ENCODE results near the gene PDZD4.

Gene PDZD4

DNA sequence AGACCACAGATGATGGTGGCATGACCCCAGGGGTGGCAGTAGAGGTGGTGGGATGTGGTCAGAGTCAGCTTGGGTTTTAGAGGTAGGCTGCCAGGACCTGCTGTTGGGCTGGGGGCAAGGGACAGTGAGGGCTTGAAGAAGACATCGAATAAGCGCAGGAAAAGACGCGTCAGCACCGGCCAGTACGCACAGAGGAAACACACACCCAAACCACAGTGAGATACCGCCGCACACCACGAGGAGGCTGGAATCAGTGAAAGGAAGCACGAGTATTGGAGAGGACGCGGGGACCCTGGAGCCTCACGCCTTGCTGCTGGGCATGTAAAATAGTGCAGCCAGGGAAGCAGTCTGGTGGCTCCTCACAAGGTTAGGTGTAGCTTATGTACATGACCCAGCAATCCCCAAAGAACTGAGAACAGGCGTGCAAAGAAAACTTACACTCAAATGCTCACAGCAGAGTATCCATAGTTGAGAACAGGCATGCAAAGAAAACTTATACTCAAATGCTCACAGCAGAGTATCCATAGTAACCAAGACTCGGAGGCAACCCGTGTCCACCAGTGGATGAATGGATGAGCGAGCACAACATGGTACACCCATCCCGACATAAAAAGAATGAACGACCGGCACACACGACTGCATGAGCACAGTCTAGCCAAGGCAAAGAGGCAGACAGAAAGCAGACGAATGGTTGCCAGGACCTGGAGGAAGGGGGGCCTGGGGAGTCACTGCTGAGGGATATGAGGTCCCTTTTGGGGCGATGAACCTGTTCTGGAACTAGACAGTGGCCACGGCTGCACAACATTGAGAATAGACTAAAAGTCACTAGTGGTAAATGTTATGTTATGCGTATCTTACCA is 13.3 kb downstream of the PDZD4 start:
- Histone ChIP-seq H3K27me3 (ENCODE audit: low read depth, low read length) (no peaks in the 10 kb centered on the region; the same call in 1 of the 2 replicates), H2AFZ (ENCODE audit: low read depth, low read length) (no peak overlapping the region), H3K9me3 (ENCODE audit: insufficient read depth, low read length) (no peaks in the 10 kb centered on the region), H4K20me1 (ENCODE audit: insufficient read depth, low read length) (no peaks in the 10 kb centered on the region), H3K4me1 (ENCODE audit: low read length) (peaks cover 12% of the 10 kb centered on the region), H3K79me2 (ENCODE audit: low read length) (no peaks in the 10 kb centered on the region), H3K36me3 (replicated peaks; ENCODE audit: low read depth, low read length) (no peaks in the 10 kb centered on the region), H3K4me2 (ENCODE audit: low read length) (no peak overlapping the region), H3K27ac (ENCODE audit: low read length) (no peak overlapping the region), H3K9ac (ENCODE audit: low read length) (no peak overlapping the region), H3K4me3 (ENCODE audit: low read length) (no peak overlapping the region)
- no peak for TF ChIP-seq EZH2phosphoT487 (IDR thresholded peaks at IDR 0.05; ENCODE audit: low read depth)
- TF ChIP-seq, protein P1, sequence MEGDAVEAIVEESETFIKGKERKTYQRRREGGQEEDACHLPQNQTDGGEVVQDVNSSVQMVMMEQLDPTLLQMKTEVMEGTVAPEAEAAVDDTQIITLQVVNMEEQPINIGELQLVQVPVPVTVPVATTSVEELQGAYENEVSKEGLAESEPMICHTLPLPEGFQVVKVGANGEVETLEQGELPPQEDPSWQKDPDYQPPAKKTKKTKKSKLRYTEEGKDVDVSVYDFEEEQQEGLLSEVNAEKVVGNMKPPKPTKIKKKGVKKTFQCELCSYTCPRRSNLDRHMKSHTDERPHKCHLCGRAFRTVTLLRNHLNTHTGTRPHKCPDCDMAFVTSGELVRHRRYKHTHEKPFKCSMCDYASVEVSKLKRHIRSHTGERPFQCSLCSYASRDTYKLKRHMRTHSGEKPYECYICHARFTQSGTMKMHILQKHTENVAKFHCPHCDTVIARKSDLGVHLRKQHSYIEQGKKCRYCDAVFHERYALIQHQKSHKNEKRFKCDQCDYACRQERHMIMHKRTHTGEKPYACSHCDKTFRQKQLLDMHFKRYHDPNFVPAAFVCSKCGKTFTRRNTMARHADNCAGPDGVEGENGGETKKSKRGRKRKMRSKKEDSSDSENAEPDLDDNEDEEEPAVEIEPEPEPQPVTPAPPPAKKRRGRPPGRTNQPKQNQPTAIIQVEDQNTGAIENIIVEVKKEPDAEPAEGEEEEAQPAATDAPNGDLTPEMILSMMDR (IDR thresholded peaks at IDR 0.05; ENCODE audit: low read depth, low read length): no peak

DNA sequence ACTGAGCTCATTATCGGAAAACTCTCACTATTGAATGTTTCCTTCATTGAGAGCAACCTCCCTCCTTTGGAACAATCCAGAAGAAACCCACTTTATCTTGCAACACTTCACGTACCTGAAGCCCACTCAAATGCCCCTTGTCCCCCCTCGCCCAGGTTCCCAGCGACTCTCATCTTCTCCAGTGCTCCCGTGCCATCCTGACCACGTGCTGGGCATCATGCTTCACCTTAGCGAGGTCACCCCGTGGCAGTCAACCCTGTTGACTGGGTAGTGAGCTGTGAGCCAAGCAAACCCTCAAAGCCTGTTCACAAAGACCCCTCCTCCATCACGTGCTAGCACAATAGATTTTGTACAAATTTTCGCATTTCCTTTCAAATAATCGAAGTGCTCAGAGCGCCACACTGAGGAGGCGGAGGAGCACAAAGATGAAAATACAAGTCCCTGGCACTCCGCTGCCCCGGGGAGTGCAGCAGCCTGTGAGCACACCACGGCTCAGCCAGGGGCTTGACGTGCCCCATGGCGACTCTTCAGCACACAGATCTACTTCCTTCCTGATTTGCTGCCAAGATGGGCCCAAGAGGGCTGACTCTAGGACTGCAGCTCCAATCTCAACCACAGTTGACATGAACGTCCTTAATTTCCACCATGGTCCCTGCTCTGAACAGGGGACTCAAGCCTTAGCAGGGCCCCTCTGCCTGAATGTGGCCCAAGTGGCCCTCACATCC is 15.6 kb downstream of the PDZD4 start:
- Histone ChIP-seq H3K36me3 (replicated peaks; ENCODE audit: low read depth, low read length) (no peaks in the 10 kb centered on the region), H3K4me3 (ENCODE audit: low read length) (no peak overlapping the region), H3K9ac (ENCODE audit: low read length) (no peak overlapping the region), H3K27ac (ENCODE audit: low read length) (no peak overlapping the region), H3K4me2 (ENCODE audit: low read length) (no peak overlapping the region), H3K9me3 (ENCODE audit: insufficient read depth, low read length) (no peaks in the 10 kb centered on the region), H4K20me1 (ENCODE audit: insufficient read depth, low read length) (no peaks in the 10 kb centered on the region), H3K79me2 (ENCODE audit: low read length) (no peaks in the 10 kb centered on the region), H3K4me1 (ENCODE audit: low read length) (no peaks in the 10 kb centered on the region), H2AFZ (ENCODE audit: low read depth, low read length) (no peak overlapping the region), H3K27me3 (ENCODE audit: low read depth, low read length) (peaks cover 6% of the 10 kb centered on the region; the same call in 1 of the 2 replicates)
- no peak for TF ChIP-seq EZH2phosphoT487 (IDR thresholded peaks at IDR 0.05; ENCODE audit: low read depth)
- TF ChIP-seq, protein P1 (IDR thresholded peaks at IDR 0.05; ENCODE audit: low read depth, low read length): no peak

DNA sequence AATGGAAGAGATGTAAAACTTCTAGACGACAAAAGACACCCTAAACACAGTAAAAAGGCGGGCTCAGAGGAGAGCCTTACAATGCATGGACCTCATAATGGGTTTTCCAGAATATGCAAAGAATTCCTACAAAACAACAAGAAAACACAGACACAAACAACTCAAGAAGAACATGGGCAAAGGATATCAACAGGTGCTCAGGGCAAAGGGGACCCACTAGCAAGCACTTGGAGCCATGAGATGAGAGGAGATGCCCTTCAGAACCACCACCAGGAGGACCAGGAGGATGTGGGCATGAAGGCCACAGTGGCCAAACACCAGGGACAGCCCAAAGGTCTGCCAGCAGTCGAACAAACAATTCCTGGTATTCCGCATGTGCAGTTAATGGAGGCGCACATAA is 17.2 kb downstream of the PDZD4 start:
- Histone ChIP-seq H3K27ac (ENCODE audit: low read length) (no peak overlapping the region), H3K4me2 (ENCODE audit: low read length) (no peak overlapping the region), H4K20me1 (ENCODE audit: insufficient read depth, low read length) (no peaks in the 10 kb centered on the region), H3K79me2 (ENCODE audit: low read length) (no peaks in the 10 kb centered on the region), H3K36me3 (replicated peaks; ENCODE audit: low read depth, low read length) (no peaks in the 10 kb centered on the region), H3K4me1 (ENCODE audit: low read length) (no peaks in the 10 kb centered on the region), H3K4me3 (ENCODE audit: low read length) (no peak overlapping the region), H3K9ac (ENCODE audit: low read length) (no peak overlapping the region), H2AFZ (ENCODE audit: low read depth, low read length) (no peak overlapping the region), H3K9me3 (ENCODE audit: insufficient read depth, low read length) (no peaks in the 10 kb centered on the region), H3K27me3 (ENCODE audit: low read depth, low read length) (0 out of 2 replicates have a peak, but pooled peaks cover 6% of the 10 kb centered on the region)
- TF ChIP-seq EZH2phosphoT487 (IDR thresholded peaks at IDR 0.05; ENCODE audit: low read depth): no peak
- TF ChIP-seq, protein P1 (IDR thresholded peaks at IDR 0.05; ENCODE audit: low read depth, low read length): no peak

DNA sequence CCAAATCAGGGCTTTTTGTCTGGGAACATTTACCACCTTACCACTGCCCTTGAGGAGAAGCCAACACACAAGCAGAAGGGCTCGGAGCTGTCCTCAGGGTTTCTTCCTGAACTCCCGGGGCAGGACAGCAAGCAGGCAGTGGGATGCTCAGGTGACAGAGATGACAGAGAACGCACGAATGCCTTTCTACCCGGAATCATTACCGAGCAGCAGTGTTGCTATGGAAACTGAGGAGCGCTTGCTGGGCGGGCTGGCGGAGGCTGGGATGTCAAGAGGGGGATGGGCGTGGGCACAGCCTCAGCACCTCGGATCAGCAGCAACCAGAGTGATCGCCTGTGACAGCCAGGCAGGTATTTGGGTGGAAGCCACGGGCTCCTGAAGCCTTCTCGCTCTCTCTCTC is 18.1 kb downstream of the PDZD4 start:
- TF ChIP-seq EZH2phosphoT487 (IDR thresholded peaks at IDR 0.05; ENCODE audit: low read depth): no peak
- TF ChIP-seq, protein P1 (IDR thresholded peaks at IDR 0.05; ENCODE audit: low read depth, low read length): no peak
- H3K9ac ChIP-seq (ENCODE audit: low read length): no peak overlapping the region
- H3K27ac ChIP-seq (ENCODE audit: low read length): no peak overlapping the region
- no peaks in the 10 kb centered on the region for H3K36me3 ChIP-seq (replicated peaks; ENCODE audit: low read depth, low read length)
- no peak overlapping the region for H3K4me2 ChIP-seq (ENCODE audit: low read length)
- H3K4me1 ChIP-seq (ENCODE audit: low read length): no peaks in the 10 kb centered on the region
- H3K79me2 ChIP-seq (ENCODE audit: low read length): no peaks in the 10 kb centered on the region
- 0 out of 2 replicates have a peak, but pooled peaks cover 6% of the 10 kb centered on the region for H3K27me3 ChIP-seq (ENCODE audit: low read depth, low read length)
- H3K4me3 ChIP-seq (ENCODE audit: low read length): no peak overlapping the region
- H3K9me3 ChIP-seq (ENCODE audit: insufficient read depth, low read length): no peaks in the 10 kb centered on the region
- no peak overlapping the region for H2AFZ ChIP-seq (ENCODE audit: low read depth, low read length)
- no peaks in the 10 kb centered on the region for H4K20me1 ChIP-seq (ENCODE audit: insufficient read depth, low read length)
